ENCODE data around the gene SGSH.

GRCh38 chr17:80208050-80208449 lies 12.1 kb downstream of the SGSH start:
- TF ChIP-seq, protein P1, sequence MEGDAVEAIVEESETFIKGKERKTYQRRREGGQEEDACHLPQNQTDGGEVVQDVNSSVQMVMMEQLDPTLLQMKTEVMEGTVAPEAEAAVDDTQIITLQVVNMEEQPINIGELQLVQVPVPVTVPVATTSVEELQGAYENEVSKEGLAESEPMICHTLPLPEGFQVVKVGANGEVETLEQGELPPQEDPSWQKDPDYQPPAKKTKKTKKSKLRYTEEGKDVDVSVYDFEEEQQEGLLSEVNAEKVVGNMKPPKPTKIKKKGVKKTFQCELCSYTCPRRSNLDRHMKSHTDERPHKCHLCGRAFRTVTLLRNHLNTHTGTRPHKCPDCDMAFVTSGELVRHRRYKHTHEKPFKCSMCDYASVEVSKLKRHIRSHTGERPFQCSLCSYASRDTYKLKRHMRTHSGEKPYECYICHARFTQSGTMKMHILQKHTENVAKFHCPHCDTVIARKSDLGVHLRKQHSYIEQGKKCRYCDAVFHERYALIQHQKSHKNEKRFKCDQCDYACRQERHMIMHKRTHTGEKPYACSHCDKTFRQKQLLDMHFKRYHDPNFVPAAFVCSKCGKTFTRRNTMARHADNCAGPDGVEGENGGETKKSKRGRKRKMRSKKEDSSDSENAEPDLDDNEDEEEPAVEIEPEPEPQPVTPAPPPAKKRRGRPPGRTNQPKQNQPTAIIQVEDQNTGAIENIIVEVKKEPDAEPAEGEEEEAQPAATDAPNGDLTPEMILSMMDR (IDR thresholded peaks at IDR 0.05; ENCODE audit: low read length): no peak
- no peak for TF ChIP-seq EZH2 (IDR thresholded peaks at IDR 0.05; ENCODE audit: borderline replicate concordance, low read length)
